ENCODE results near the gene RIPPLY1.

DNA sequence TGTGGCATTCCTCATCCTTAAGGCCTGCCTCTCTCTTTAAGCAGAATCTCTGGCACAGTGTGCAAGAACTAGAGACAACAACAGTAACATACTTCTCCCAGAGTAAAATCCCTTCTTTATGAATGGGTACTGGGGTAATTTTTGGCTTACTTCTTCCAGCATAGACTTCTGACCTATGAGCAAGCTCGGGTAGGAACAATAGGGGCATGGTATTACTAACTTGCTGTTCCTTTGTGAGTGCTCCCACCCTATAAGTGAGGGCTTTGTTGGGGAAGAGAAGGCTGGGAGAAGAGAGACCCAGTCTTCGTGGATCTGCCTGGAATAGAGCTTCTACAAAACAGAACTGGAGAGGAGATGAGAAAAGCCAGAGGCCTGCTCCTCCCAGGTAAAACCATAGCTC, 47.2 kb upstream of the RIPPLY1 start:
- TF ChIP-seq, protein P1, sequence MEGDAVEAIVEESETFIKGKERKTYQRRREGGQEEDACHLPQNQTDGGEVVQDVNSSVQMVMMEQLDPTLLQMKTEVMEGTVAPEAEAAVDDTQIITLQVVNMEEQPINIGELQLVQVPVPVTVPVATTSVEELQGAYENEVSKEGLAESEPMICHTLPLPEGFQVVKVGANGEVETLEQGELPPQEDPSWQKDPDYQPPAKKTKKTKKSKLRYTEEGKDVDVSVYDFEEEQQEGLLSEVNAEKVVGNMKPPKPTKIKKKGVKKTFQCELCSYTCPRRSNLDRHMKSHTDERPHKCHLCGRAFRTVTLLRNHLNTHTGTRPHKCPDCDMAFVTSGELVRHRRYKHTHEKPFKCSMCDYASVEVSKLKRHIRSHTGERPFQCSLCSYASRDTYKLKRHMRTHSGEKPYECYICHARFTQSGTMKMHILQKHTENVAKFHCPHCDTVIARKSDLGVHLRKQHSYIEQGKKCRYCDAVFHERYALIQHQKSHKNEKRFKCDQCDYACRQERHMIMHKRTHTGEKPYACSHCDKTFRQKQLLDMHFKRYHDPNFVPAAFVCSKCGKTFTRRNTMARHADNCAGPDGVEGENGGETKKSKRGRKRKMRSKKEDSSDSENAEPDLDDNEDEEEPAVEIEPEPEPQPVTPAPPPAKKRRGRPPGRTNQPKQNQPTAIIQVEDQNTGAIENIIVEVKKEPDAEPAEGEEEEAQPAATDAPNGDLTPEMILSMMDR (IDR thresholded peaks at IDR 0.05), result no peak
- TF ChIP-seq POLR2A (IDR thresholded peaks at IDR 0.05), result no peak

Measured in tibial nerve (tissue), 3 donors.